SK-N-SH (cell line): ENCODE measurements around the gene SPINT4.

Source experiments
- POLR2AphosphoS5 ChIP-seq: IDR thresholded peaks from 2 replicates; pipeline ENCODE4 v1.6.1; 2012; ENCODE audit warnings: low read depth, low read length
- YY1 ChIP-seq: IDR thresholded peaks from 2 replicates; pipeline ENCODE4 v1.4.0; 2012; ENCODE audit warnings: low read depth, mild to moderate bottlenecking
- TF ChIP-seq, protein P1 (sequence below): fragments of 200-600 bp; sonication (generic); IDR thresholded peaks from 2 replicates; pipeline ENCODE4 v1.6.1; 2017; ENCODE audit warnings: antibody characterized with exemption, mild to moderate bottlenecking, moderate library complexity

DNA sequence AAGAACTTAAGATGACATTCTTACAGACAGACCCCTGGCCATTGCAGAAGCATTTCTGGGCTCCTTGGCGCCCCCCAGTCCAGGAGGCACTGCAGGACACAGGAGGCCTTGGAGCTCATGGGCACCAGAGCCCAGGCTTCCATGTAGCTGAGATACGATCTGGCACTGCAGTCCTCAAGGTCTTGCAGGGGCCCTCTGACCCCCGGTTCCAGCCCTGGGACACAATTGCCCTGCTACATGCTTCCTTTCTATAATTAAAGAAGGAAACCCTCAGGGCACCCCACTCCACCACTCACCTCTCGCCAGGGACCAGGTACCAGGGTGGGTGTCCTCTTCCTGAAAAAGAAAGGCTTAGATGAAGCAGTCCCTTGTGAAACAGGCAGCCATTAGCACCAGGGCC is 35.9 kb downstream of the SPINT4 start:
- TF ChIP-seq YY1 (no peak), POLR2AphosphoS5 (no peak)
- TF ChIP-seq, protein P1, sequence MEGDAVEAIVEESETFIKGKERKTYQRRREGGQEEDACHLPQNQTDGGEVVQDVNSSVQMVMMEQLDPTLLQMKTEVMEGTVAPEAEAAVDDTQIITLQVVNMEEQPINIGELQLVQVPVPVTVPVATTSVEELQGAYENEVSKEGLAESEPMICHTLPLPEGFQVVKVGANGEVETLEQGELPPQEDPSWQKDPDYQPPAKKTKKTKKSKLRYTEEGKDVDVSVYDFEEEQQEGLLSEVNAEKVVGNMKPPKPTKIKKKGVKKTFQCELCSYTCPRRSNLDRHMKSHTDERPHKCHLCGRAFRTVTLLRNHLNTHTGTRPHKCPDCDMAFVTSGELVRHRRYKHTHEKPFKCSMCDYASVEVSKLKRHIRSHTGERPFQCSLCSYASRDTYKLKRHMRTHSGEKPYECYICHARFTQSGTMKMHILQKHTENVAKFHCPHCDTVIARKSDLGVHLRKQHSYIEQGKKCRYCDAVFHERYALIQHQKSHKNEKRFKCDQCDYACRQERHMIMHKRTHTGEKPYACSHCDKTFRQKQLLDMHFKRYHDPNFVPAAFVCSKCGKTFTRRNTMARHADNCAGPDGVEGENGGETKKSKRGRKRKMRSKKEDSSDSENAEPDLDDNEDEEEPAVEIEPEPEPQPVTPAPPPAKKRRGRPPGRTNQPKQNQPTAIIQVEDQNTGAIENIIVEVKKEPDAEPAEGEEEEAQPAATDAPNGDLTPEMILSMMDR: no peak
